HG03432 (cell line): ENCODE results near the gene LRRK1.
"Not testable (repeated sequence)": the region's sequence is repeated elsewhere in the genome, so short reads cannot be mapped to it uniquely, and the experiment has no call there.

Source experiments
- ATAC-seq: cut with Tn5 transposase; IDR thresholded peaks from one replicate; pipeline ENCODE4 v1.9.1; 2021; ENCODE audit warnings: mild to moderate bottlenecking, moderate library complexity; ENCODE audit not compliant: unreplicated experiment

Gene LRRK1

DNA sequence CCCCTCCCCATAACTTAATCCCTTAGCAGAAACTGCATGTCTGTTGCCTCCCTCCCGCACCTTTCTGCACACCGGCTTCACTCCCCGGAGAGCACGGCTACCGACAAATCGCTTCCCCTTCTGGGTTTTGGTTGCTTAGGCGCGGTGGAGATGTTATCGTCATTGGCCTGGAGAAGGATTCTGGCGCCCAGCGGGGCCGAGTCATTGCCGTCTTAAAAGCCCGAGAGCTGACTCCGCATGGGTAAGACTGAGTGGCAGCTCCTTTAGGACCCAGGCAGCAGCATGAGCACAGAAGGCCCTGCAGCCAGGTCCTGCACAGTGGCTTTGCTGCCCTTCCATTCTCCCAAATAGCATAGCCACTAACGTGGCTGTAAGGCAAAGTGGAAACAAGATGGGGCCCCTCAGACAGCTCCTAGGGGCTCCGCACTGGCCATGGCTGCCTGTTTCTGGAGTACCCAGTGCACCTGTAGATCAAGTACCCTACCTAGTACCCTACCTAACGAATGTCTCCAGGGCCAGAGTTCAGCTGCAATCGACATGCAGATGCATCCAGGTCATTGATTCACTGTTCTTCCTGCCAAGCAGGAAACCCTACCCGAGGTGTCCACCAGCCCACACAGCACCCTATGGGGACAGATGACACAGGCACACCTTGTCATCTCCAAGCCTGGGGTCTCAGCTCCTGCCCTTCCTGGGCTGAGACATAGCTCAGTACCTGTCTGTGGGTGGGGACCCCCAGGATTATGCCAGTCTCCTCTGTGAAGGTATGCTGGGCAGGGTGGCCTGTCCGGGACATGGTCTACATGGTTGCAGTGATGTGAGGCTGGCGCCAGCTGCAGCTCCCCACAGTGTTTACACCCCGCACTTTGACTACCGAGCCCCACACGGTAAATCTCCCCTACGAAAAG, 147.6 kb downstream of the LRRK1 start:
- ATAC-seq, result no peak

DNA sequence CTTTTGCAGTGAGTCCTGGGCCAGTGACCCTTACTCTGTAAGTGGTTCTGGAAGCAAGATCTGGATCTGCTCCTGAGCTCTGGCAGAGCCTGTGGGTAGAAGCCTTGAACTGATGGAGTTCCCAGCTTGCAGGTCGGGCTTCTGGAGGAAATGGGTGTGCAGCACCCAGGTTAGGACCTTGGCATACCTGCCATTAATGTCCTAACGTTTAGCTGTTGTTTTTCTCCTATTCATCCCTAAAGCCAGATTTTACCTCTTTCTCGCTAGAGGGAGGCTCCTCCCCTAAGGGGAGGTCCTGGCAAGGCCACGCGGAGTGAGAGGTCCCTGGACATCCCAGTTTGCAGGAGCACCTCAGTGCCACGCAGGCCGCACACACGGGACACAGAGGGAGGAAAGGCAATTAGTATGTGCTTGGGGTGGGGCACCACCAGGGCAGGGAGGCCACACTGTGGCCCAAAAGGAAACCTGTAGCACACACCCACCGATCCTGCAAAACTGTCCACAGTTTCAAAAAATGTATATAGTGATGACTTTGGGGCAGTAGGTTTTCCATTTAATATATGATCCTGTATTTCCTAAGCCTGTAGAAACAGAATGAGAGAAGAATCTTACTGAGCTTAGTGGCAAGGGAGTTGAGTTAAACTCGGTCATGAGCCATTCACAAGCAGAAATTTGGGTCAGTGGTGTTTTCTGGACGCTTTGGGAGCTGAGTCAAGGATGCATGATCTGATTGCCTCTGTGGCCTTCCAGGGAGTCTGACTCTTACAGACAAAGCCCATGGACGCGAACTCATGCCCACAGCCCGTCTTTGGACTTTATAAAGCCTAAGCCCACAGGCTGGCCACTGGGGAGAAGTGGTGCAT, 148.7 kb downstream of the LRRK1 start:
- no peak for ATAC-seq

DNA sequence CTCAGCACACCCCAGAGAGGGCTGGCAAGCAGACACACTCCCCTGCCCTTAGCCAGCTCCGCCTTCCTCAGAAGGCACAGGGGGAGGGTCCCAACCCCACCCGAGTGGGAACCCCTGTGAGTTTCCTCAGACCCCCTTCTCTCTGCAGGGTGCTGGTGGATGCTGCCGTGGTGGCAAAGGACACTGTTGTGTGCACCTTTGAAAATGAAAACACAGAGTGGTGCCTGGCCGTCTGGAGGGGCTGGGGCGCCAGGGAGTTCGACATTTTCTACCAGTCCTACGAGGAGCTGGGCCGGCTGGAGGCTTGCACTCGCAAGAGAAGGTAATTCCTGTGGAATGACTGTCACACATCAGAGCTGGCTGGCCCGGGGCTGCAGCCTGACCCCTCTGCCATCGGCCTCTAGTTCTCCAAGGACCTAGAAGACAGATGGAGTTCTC, 149.4 kb downstream of the LRRK1 start:
- ATAC-seq, result no peak

DNA sequence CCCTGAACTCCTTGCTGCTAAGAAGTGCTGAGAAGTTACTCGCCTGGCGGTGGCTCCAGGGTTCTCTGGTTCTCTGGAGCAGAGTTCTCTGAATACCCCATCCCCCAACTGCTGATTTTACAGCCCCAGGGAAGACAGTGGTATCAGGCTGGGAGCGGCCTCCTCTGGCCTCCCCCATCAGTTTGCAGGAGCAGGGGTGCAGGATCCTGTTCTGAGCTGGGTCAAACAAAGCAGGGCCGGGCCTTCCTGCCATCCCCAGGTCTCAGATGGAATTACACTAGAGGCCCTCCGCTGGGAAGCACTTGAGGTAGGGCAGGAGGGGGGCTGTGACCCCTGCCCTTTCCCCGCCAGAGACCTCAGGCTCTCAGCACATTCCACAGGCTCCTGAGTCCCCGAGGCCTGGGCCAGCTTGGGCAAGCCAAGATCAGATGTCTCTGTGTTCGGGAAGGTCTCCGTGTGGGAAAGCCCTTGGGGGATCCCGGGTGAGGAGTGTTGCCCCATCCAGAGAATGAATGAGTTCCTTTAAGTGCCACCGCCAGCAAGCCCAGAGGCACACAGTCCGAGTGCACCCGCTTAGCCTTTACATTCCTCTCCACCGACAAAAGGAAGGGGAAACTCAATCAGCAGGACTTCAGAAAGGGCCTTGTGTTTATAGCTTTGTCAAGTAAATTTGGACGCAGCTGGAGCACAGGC, 149.9 kb downstream of the LRRK1 start:
- ATAC-seq, result no peak

DNA sequence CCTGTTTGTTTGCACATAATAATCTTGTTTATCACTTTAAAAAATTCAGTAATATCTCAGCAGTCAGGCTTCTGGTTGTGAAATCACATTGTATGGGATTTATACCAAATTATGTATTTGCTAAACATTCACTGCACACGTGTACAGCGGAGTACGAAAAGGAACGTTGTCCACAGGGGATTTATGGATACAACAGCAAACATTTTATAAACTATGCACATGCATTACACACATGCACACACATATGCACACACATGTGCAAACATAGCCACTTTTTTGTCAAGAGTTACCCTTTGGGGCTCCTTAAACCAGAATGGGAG, 150.5 kb downstream of the LRRK1 start:
- no peak for ATAC-seq

DNA sequence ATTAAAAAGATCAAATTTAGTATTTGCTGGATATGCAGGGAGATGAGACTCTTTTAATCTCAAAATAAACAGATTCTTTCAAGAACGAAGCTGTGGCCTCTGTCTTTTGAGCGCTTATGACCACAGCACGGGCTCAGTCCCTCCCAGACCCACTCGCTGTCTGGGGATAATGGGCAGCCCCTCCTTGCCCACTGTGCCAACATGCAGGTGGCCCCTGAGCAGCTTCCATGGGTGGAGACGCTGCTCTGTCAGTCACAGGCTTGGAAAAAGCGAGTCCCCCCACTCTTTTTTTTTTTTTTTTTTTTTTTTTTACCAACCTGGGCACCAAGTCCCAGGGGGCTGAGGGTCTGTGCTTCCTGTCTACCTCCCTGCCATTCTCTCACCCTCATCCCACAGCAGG, 150.9 kb downstream of the LRRK1 start:
- no peak for ATAC-seq

DNA sequence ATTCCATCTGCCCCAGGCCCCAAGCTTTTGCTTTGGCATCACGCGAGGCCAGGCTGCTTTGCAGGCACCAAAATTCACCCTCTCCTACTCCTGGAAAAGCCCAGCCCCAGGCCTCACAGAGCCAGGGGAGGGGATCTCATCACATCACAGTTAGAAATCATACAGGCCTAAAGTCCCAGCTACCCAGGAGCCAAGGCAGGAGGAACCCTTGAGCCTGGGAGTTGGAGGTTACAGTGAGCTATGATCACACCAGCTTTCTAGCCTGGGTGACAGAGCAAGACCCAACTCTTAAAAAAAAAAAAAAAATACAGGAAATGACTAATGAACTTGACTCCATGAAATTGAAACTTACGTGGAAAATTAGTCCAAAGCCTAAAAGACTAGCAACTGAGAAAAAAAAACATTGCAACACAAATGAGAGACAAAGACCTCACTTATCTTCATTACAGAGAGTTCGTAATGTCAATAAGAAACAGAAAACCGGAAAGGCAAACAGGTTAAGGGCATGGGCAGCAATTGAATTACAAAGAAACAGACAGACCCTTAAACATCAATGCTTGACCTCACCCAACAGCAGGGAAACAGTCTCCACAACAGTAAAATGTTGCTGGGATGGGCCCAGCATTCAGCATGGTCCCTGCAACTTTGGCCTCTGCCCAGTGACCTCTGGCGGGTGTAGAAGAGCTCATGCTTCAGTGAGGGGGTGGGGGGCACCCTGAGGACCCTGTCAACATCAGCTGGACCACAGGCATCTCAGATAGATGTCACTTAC, 151.5 kb downstream of the LRRK1 start:
- ATAC-seq, result no peak

DNA sequence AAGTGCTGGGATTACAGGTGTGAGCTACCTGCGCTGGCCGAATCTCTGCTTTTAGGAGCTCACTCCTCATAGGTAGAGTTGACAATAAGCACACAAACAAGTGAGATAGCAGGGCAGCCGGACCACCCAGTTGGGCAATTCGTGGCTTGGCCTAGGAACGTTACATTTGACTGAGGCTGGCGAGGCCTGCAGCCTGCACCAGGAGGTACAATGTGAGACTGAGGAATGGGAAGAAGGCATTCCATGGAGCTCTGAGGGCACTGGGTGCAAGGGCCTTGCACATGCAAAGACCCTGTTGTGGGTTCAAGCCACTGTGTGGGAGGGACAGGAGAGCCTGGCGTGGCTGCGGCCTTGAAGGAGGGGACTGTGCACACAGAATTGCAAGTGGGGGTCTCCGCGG, 152.5 kb downstream of the LRRK1 start:
- no peak for ATAC-seq

DNA sequence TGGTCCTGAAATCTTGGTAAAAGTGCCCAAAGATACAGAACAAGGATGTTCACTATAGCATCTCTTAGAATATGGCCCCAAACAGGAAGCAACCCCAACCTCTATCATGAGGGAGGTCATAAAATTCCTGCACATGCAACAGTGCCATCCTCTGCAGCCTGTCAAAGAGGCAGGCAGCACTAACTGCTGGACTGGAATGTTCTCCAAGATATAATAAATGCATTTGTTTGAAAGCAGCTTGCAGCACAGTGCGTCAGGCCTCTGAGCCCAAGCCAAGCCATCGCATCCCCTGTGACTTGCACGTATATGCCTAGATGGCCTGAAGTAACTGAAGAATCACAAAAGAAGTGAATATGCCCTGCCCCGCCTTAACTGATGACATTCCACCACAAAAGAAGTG, 153.1 kb downstream of the LRRK1 start:
- ATAC-seq, result not testable (repeated sequence)

DNA sequence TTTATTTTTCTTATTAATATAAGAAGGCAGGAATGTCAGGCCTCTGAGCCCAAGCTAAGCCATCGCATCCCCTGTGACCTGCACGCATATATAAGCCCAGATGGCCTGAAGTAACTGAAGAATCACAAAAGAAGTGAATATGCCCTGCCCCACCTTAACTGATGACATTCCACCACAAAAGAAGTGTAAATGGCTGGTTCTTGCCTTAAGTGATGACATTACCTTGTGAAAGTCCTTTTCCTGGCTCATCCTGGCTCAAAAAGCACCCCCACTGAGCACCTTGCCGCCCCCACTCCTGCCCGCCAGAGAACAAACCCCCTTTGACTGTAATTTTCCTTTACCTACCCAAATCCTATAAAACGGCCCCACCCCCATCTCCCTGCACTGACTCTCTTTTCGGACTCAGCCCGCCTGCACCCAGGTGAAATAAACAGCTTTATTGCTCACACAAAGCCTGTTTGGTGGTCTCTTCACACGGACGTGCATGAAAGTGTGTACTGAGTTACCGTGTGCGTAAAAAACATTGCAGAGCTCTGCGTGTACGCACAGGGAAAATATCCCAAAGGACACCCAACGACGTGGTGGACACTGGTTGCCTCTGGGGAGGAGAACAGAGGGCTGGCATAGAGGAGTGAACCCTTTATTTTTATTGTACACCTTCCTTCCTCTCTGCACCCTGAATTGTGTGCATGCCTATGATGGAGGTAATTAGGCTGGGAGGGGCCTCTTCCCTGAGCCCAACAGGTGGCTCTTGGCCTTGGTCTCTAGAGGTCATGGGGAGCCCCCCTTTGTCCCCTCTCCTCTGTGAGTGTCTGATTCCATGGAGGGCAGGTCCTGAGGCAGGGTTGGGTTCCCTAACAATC, 158.9 kb downstream of the LRRK1 start:
- ATAC-seq, result not testable (repeated sequence)

DNA sequence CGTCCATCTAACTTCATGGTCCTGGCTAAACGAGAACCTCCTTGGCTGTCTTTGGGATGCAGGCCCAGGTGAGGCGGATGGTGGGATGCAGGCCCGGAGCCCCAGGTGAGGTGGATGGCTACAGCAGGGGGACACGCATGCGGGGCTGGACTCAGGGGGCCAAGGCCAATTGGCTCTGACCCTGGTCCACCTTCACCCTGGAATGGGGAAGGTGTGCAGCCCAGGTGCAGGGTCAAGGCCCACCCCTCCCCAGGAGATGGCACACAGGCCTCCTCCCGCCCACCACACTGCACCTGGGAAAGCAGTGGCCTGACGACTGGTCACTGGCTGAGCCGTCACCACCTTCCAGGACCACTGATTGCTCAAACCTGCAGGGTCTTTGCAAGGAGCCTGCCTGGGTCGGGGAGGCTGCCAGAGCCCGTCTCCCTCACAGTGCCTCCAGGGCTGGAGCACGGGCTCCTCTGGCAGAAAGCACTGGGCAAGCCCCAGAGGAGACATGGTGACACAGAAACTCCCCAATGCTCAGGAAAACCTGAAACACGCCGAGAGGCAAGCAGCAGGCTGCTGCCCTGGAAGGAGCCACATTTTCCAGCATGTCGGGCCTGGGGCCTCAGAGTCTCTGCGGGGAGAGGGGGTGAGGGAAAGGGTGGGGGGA, 159.6 kb downstream of the LRRK1 start:
- no peak for ATAC-seq

DNA sequence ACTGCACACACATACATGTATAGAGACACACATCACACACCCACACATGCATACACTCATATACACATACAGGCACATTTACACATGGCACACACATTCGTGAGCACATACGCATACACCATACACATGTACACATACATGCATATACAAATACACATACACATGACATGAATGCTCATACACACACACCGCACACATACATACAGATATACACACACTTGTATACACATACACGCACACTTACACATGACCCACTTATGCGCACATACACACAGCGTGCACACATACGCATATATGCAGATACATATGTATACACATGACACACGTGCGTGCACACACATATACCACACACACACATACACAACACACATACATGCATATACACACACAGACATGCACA, 162.7 kb downstream of the LRRK1 start:
- no peak for ATAC-seq

DNA sequence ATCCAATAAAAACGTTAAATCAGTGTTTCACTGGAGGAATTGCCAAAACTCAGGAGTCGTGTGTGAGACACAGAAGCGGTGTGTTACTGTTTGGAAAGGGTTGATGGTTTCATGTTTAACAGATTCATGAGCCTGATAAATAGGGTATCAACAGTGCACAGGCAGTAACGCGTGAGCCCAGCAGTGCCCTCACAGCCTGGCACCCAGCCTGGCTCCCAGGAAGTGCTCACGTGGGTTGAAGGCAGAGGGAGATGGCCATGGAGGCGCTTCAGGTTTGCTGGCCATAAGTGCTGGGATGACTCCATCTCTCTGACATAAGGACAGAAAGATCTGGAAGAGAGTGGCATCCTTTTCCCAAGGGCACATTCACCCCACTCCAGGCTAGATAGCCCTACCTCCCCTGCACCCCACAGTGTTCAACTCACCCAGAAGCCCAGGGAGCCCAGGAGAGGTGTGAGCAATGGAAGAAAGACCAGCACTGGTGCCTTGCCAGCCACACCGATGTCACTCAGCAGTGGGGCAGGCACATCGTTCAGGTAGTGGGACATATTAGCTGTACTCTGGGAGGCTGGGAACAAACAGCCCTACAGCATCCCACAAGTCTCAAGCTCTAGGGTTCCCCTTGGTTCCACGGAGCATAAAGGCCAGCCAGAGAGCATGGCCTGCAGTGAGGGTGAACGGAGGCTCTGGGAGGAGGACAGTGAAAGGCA, 164.3 kb downstream of the LRRK1 start:
- ATAC-seq, result no peak

DNA sequence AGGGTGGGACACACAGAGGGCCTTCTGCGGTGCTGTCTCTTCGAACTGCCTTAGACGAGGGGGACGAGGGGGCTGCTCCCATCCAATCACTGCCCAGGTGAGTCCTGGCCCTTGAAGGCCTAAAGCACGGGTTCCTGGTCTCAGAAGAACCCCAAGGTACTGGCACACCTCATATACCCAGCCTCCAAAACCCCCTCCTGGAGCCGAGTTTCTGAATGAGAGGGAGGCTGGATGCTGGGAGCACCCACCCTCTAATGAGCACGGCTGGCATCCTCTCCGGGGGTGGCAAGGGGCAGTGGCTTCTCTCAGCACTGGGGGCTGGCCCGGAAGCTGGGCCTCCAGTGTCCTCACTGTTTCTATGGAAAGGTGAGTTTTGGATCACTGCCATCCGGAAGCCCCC, 165.6 kb downstream of the LRRK1 start:
- no peak for ATAC-seq

DNA sequence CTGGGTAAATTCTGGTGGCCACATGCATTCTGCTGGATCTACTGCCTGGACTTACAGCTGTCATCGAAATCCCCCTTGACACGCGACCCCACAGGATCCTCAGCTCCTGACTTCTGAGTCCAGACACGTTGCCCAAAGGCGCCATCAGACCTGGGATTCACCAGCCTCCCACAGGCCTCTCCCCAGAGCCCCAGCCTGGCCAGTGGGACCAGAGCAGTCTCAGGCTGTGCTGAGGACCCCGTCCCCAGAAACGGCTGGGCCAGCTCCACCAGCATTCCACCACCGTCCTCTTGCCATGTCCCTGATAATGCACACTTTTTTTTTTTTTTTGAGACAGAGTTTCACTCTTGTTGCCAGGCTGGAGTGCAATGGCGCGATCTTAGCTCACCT, 166.1 kb downstream of the LRRK1 start:
- no peak for ATAC-seq

DNA sequence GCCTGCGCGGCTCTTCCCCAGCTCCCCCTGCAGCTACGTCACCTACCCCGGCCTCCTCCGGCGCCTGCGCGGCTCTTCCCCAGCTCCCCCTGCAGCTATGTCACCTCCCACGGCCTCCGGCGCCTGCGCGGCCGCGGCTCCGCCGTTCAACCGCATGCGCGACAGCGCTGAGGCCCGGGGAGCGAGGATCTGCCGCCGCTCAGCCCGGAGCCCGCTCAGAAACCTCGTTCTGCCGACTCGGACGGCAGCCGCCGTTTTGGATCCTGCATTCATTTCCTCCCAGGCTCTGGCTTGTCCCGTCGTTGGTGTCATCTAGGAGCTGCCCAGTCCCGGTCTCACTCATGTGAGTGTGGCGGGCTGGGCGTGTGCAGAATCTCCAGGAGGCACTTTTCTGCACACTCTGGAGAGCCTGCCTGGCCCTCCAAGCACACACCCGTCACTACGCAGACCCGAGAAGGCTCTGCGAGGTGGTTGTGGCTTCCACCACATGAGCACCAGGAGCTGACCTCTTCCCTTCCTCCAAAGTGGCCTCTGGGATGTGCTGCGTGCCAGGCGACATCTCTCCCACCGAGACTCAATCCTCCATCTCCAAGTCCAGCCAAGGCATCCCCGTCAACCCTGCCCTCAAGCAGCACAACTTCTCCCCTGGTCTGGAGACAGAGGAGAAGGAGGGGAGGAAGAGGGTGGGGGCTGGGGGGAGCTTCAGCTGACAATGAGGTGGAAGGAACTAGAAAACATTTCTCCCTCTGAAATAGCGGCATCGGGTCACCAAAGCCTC, 167.4 kb downstream of the LRRK1 start:
- ATAC-seq, result no peak

DNA sequence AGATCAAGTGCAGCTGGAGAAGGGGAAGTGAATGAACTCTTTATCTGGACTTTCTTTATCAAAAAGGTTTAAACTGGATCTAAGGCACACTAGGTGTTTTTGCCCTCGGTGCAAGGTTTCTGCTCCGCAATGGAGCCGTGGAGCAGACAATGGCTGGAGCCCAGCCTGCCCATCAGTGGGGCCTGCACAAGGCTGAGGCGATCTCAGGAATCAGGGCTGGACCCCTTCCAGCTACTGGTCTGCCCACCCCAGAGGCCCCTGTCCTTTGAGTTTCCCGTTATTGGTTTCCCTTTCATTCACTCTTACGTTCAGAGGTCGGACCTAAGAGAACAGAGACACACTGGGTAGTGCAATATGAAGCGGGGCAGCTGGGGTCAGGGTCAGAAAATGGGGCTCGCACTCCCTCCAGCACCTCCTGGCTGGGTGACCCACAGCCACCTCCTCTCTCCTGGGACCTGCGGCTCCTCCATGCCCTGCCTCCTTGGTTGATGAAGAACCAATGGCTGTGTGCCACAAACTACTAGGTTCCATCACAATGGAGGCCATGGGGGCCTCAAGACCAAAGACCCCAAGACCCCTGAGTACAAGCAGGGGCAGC, 168.1 kb downstream of the LRRK1 start:
- no peak for ATAC-seq

DNA sequence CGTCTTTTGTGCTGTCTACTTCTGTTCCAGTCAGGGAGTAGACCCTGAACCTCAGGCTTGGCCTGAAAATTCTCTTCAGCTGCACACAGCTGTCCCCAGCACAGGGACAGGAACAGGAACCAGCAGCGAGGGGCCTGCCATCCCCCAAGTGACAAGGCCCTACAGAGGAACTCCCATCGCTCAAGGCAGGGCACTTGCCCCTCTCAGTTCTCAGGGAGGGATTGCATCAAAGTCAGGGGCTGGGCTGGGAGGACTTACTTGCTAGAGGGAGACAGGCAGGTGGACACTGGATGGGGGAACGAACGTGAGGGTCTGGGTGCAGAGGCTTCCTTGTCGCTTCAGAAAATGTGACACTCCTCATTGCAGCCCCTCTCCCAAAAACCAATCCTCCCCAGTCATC, 169.1 kb downstream of the LRRK1 start:
- no peak for ATAC-seq
